Heart left ventricle (tissue), 16 donors: ENCODE results near the gene RPAP2. TPM values are rescaled to one million over a fixed set of nuclear protein-coding genes. Genes with fewer than 3 reads are reported as not detected.
"Not testable (repeated sequence)": the region's sequence is repeated elsewhere in the genome, so short reads cannot be mapped to it uniquely, and the experiment has no call there.

ENCODE experiments used
- ATAC-seq, 4 donors: fragments of 200-7000 bp; cut with Tn5 transposase; one replicate each; pipeline ENCODE4 v1.9.1; 2020 to 2022; ENCODE audit warnings: moderate library complexity in 4 of 4, mild to moderate bottlenecking in 3 of 4, moderate number of reproducible peaks in 1 of 4
- DNase-seq, 5 donors: peaks; one replicate each; pipeline ENCODE4 v3.0.0-alpha.2; 2020
- H3K27ac ChIP-seq, 12 donors: fragments of 200-600 bp; sonication (generic) in 4 of 12; one replicate each; pipeline versions ENCODE4 v1.5.0 to v1.8.0; 2016 to 2022; ENCODE audit warnings: mild to moderate bottlenecking in 2 of 12
- H3K27me3 ChIP-seq, 9 donors: fragments of 200-600 bp; sonication (generic) in 2 of 9; one replicate each; pipeline versions ENCODE4 v1.5.1 to v1.8.0; 2016 to 2022; ENCODE audit warnings: mild to moderate bottlenecking in 3 of 9
- H3K36me3 ChIP-seq, 9 donors: fragments of 200-600 bp; sonication (generic) in 2 of 9; one replicate each; pipeline versions ENCODE4 v1.5.0 to v1.8.0; 2018 to 2022; ENCODE audit warnings: mild to moderate bottlenecking in 2 of 9
- H3K4me1 ChIP-seq, 12 donors: fragments of 200-600 bp; sonication (generic) in 4 of 12; one replicate each; pipeline versions ENCODE4 v1.5.0 to v1.8.0; 2016 to 2022; ENCODE audit warnings: mild to moderate bottlenecking in 3 of 12
- H3K4me3 ChIP-seq, 12 donors: fragments of 200-600 bp; sonication (generic) in 4 of 12; one replicate each; pipeline versions ENCODE4 v1.5.0 to v1.8.0; 2017 to 2022; ENCODE audit warnings: mild to moderate bottlenecking in 9 of 12, moderate library complexity in 4 of 12
- H3K9me3 ChIP-seq, 12 donors: fragments of 200-600 bp; sonication (generic) in 4 of 12; one replicate each; pipeline versions ENCODE4 v1.5.0 to v1.8.0; 2016 to 2022; ENCODE audit warnings: mild to moderate bottlenecking in 1 of 12
- POLR2A ChIP-seq, 2 donors: fragments of 450-650 bp; IDR thresholded peaks; one replicate each; pipeline ENCODE4 v1.6.1; 2017; ENCODE audit warnings: antibody characterized with exemption in 2 of 2, mild to moderate bottlenecking in 2 of 2, moderate library complexity in 2 of 2
- WGBS, 4 donors: extraction: QIAGEN DNeasy Blood & Tissue Kit in 2 of 4; methylation state at CpG; one replicate each; pipeline versions ENCODE4 v1.1.5 to v1.1.7; 2013 to 2018; 5-methylcytosine and 5-hydroxymethylcytosine counted together
- intact Hi-C, 10 donors: fragments of 100-400 bp; cut with DNase I; formaldehyde crosslinking; loops; one replicate each; pipeline versions ENCODE4 v1.11.1 to v1.14.2; 2022
- long read RNA-seq, 3 donors: library from polyadenylated mRNA; unstranded; transcript quantifications; one replicate each; pipeline ENCODE4 v2.0.0, GENCODE V29; 2020 to 2021
- polyA plus RNA-seq, 2 donors: library from polyadenylated mRNA; stranded (reverse); fragments of 200-250 nt; gene quantifications; one replicate each; pipeline ENCODE4 v1.2.3, GENCODE V29; 2013
- total RNA-seq, 9 donors: library from RNA; depleted of rRNA in 2 of 9; stranded (reverse); fragments of >200 nt in 2 of 9; fragmentation: NEBNext Ultra II Directional in 3 of 9; extraction: Animal tissue kit (Norgen Biotek cat#: 25700) in 3 of 9; gene quantifications; one replicate each; pipeline versions ENCODE4 v1.1.0 to v1.2.4, GENCODE V29; 2016 to 2023
- TF ChIP-seq, protein P1 (sequence below), 12 donors: fragments of 200-600 bp; sonication (generic) in 4 of 12; IDR thresholded peaks; one replicate each; pipeline versions ENCODE4 v1.5.0 to v1.8.0; 2018 to 2022; ENCODE audit warnings: antibody characterized with exemption in 12 of 12, mild to moderate bottlenecking in 5 of 12
- donor health status: ischemic (EF 13 %, LVEDD 7.1; RV severe dilation, severe dysfunction).
- donor health status: healthy with polysubstance abuse.
- donor health status: DM: no; HTN: yes; CAD: no.
- donor health status: DM: no; HTN: no; CAD: no.
- donor health status: ischemic (EF 25% LVEDD 6.9; RV normal size, moderate dysfunction).
- donor health status: ischemic (EF 25% LVEDD 5.7; RV mildly dilated, moderate dysfunction).
- donor health status: healthy.
- donor health status: DM: yes; HTN: yes; CAD: no.
- donor health status: ischemic (EF 35%, LVEDD 5.7; RV mildly dilated, moderate dysfunction).
- donor health status: nonischemic (EF 11% LVEDD 7.7; RV severe dilation, severe dysfunction).
- donor health status: DM: yes; HTN: yes; CAD: no.
- donor health status: PGD.
- donor health status: ischemic (EF 29% LVEDD 5.4; RV normal size, mild dysfunction).
- donor health status: nonischemic (EF 23%, LVEDD 6.1; RV moderate dilation, normal function).

Gene RPAP2
- 10 to 100 TPM in 7 of 9 donors, 1 to 10 TPM in 2; 6.7 to 27.7 (median 23.3) TPM for total RNA-seq
- polyA plus RNA-seq = 10 to 100 TPM in 1 of 2 donors, 1 to 10 TPM in 1; 7.3 to 12.0 TPM
- long read RNA-seq, donor 1, full-length matches to known transcripts = 11 of 20 reads
- long read RNA-seq, donor 1, partial matches to known transcripts = 2 of 20 reads
- long read RNA-seq, donor 1, other reads (novel, unspliced or antisense) = 7 of 20 reads
- long read RNA-seq, donor 2, full-length matches to known transcripts = 19 of 33 reads
- long read RNA-seq, donor 2, partial matches to known transcripts = 4 of 33 reads
- long read RNA-seq, donor 2, other reads (novel, unspliced or antisense) = 10 of 33 reads
- long read RNA-seq, donor 3, full-length matches to known transcripts = 10 of 19 reads
- long read RNA-seq, donor 3, partial matches to known transcripts = 2 of 19 reads
- long read RNA-seq, donor 3, other reads (novel, unspliced or antisense) = 7 of 19 reads

DNA sequence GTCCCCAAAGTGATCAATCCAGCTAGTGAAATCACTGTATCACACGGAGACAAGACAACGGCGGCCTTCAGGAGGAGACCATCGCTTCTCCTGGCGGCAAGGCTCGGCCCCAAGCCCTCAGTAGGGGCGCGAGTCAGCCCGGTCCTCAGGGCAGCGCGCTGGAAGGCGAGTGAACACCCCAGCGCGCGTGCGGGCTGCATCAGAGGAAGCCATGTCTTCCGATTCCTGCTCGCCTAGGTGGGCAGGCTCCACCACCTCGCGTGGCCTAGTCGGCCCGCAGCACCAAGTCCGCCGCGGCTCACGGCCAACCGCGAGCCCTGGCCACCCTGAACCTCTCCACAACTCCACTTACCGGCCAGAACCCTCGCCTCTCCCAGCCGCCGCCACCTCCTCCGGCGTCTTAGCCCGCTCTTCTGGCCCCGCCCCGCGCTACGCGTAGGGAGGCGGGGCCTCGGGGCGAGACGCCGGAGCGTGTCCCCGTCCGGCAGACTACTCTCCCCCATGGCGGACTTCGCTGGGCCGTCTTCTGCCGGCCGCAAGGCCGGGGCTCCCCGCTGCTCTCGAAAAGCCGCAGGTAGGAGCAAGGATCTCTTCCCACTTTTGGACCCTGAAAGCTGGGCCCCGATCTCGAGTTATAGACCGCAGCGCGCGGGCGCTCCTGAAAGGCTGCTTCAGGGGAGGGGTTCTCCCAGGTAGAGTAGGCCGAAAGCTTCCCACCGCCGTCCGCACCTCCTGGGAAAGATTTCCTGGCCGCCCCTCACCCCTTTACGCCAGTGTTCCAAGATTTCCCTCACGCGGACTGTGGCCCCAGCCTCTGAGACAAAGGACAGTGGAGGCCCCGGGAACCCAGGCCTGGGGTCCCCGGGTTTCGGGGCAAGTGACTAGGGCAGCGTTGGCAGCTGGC, at the start of gene RPAP2, which contains the start of gene GLMN:
Gene RPAP2, plus strand, starts transcription at position 487 of the 904 bp plus-strand sequence. Its CDS starts 15 bp downstream, at position 502.
Gene GLMN, minus strand, starts transcription at position 415 of the 904 bp plus-strand sequence. CDS start 988 bp downstream, outside the sequence.
- DNase-seq (peak; percentile 79 to 91 (median 85)), ATAC-seq (peak; percentile 98 to 100 (median 100))
- Histone ChIP-seq H3K4me1 (peaks cover 0 to 23% (median 13%) of the 10 kb centered on the region in 12 donors), H3K4me3 (peak within 1 kb of the TSS; percentile 59 to 97 (median 86)), H3K36me3 (peaks cover 0 to 43% (median 41%) of the 10 kb centered on the region in 9 donors), H3K9me3 (no peaks in the 10 kb centered on the region), H3K27ac (peak within 1 kb of the TSS; percentile 85 to 95 (median 92)), H3K27me3 (no peaks in the 10 kb centered on the region)
- TF ChIP-seq, protein P1, sequence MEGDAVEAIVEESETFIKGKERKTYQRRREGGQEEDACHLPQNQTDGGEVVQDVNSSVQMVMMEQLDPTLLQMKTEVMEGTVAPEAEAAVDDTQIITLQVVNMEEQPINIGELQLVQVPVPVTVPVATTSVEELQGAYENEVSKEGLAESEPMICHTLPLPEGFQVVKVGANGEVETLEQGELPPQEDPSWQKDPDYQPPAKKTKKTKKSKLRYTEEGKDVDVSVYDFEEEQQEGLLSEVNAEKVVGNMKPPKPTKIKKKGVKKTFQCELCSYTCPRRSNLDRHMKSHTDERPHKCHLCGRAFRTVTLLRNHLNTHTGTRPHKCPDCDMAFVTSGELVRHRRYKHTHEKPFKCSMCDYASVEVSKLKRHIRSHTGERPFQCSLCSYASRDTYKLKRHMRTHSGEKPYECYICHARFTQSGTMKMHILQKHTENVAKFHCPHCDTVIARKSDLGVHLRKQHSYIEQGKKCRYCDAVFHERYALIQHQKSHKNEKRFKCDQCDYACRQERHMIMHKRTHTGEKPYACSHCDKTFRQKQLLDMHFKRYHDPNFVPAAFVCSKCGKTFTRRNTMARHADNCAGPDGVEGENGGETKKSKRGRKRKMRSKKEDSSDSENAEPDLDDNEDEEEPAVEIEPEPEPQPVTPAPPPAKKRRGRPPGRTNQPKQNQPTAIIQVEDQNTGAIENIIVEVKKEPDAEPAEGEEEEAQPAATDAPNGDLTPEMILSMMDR (IDR thresholded peaks at IDR 0.05) = peak in 5 of 12 donors; percentile 5 to 36 (median 12)
- TF ChIP-seq POLR2A (IDR thresholded peaks at IDR 0.05) = peak; percentile 76 to 92
- intact Hi-C loops = loop anchor here in 8 of 10 donors (5.0 to 10.0 kb wide), 5 partner anchors 304 to 1014 kb away; partner anchors contain the start of gene CDC7 (in 3 of the 8)
- WGBS, 4 donors = 0% methylated on average over 37 to 76 of the region's 76 CpGs

GRCh38 chr1:92254714-92255113, 44.1 kb upstream of the RPAP2 start:
- H3K36me3 ChIP-seq = peaks cover 0 to 53% (median 29%) of the 10 kb centered on the region in 9 donors
- 63 to 80% (median 79%) methylated on average over 3 of the region's 3 CpGs for WGBS, 4 donors

DNA sequence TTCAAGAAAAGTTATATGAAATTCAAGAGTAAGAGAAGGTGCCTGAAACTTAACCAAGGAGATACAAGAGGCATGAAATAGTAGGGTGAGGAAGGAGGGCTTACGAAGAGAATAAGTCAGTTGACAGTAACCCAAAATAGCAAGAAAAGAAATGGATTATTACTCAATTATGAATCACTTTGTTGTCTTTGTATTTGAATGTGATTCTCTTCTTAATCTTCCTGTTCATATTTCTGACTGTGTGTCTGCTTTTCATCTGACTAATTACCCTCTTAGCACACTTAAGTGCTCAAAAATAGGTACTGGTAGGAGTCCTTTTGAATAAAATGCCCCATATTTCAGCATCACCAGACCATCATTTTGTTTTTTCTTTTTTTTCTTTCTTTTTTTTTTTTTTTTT, 39.5 kb upstream of the RPAP2 start:
- no peak for ATAC-seq
- Histone ChIP-seq H3K9me3 (peaks cover 0 to 13% (median 3%) of the 10 kb centered on the region in 12 donors), H3K36me3 (peaks cover 0 to 66% (median 56%) of the 10 kb centered on the region in 9 donors), H3K27ac (no peak overlapping the region), H3K27me3 (no peaks in the 10 kb centered on the region), H3K4me1 (no peaks in the 10 kb centered on the region), H3K4me3 (no peak overlapping the region)
- intact Hi-C loops = no loop called here
- no peak for DNase-seq
- TF ChIP-seq, protein P1 (IDR thresholded peaks at IDR 0.05) = no peak
- no peak for TF ChIP-seq POLR2A (IDR thresholded peaks at IDR 0.05)
- WGBS, 4 donors = 88 to 91% (median 91%) methylated on average over 1 of the region's 1 CpG

More at GRCh38 chr1:92254714-92255113, 44.1 kb upstream of the RPAP2 start:
- peaks cover 0 to 15% (median 3%) of the 10 kb centered on the region in 12 donors for H3K9me3 ChIP-seq
- H3K4me1 ChIP-seq, DNase-seq, H3K27me3 ChIP-seq, ATAC-seq, H3K4me3 ChIP-seq, intact Hi-C loops, H3K27ac ChIP-seq: not testable (repeated sequence)

- Histone ChIP-seq H3K4me3 (no peak overlapping the region), H3K27ac (no peak overlapping the region), H3K4me1 (no peaks in the 10 kb centered on the region), H3K9me3 (no peaks in the 10 kb centered on the region), H3K36me3 (peaks cover 0 to 87% (median 71%) of the 10 kb centered on the region in 9 donors), H3K27me3 (no peaks in the 10 kb centered on the region)
- ATAC-seq (no peak), DNase-seq (no peak)
- TF ChIP-seq POLR2A (IDR thresholded peaks at IDR 0.05) = no peak
- WGBS, 4 donors = 48 to 60% (median 53%) methylated on average over 3 of the region's 3 CpGs
- intact Hi-C loops = no loop called here
Measured at GRCh38 chr1:92262516-92262915, 36.3 kb upstream of the RPAP2 start.
